Duodenal mucosa (tissue), 2 donors: Measurements from ENCODE around the gene ACBD7.

ENCODE experiments used
- H3K27ac ChIP-seq: one replicate; pipeline ENCODE4 v1.7.0; 2013; ENCODE audit warnings: low read depth, low read length
- H3K27me3 ChIP-seq, 2 donors: one replicate each; pipeline ENCODE4 v1.7.0; 2013; ENCODE audit warnings: low read length in 2 of 2, control low read depth in 1 of 2; ENCODE audit not compliant: insufficient read depth in 2 of 2, control insufficient read depth in 1 of 2
- H3K36me3 ChIP-seq, 2 donors: one replicate each; pipeline ENCODE4 v1.7.0; 2013; ENCODE audit warnings: low read length in 2 of 2, control low read depth in 1 of 2; ENCODE audit not compliant: insufficient read depth in 2 of 2, control insufficient read depth in 1 of 2
- H3K4me1 ChIP-seq, 2 donors: one replicate each; pipeline ENCODE4 v1.7.0; 2013; ENCODE audit warnings: low read length in 2 of 2, control low read depth in 1 of 2; ENCODE audit not compliant: insufficient read depth in 2 of 2, control insufficient read depth in 1 of 2
- H3K4me3 ChIP-seq, 2 donors: one replicate each; pipeline ENCODE4 v1.7.0; 2013; ENCODE audit warnings: low read length in 2 of 2, low read depth in 1 of 2
- H3K9ac ChIP-seq, 2 donors: one replicate each; pipeline ENCODE4 v1.7.0; 2013; ENCODE audit warnings: low read length in 2 of 2, low read depth in 1 of 2
- H3K9me3 ChIP-seq, 2 donors: one replicate each; pipeline ENCODE4 v1.7.0; 2013; ENCODE audit warnings: low read length in 2 of 2, control low read depth in 1 of 2; ENCODE audit not compliant: control insufficient read depth in 1 of 2

The ACBD7 gene

GRCh38 chr10:15120523-15120922, 31.9 kb upstream of the ACBD7 start:
- Histone ChIP-seq H3K36me3 (peaks cover 23 to 33% of the 10 kb centered on the region in 2 donors), H3K9ac (no peak overlapping the region), H3K4me3 (no peak overlapping the region), H3K4me1 (no peaks in the 10 kb centered on the region), H3K27me3 (no peaks in the 10 kb centered on the region), H3K9me3 (no peaks in the 10 kb centered on the region), H3K27ac (no peak overlapping the region)

DNA sequence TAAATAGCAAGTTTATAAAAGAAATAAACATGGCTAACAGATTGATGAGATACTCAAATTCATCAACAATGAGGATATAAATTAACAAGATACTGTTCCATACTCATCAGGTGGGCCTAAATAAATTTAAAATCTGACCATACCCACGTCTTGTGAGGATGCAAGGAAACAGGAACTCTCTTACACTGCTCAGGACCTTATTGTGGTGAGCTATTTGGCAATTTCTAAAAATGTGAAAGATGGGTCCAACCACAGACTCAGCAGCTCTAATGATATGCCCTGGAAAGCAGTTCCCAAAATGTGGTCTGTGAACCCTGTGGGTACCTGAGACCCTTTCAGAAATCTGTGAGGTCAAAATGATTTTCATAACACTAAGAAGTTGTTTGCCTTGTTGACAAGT, 30.0 kb upstream of the ACBD7 start:
- Histone ChIP-seq H3K27ac (no peak overlapping the region), H3K9ac (no peak overlapping the region), H3K9me3 (no peaks in the 10 kb centered on the region), H3K36me3 (peaks cover 22 to 24% of the 10 kb centered on the region in 2 donors), H3K4me1 (no peaks in the 10 kb centered on the region), H3K4me3 (no peak overlapping the region), H3K27me3 (no peaks in the 10 kb centered on the region)

DNA sequence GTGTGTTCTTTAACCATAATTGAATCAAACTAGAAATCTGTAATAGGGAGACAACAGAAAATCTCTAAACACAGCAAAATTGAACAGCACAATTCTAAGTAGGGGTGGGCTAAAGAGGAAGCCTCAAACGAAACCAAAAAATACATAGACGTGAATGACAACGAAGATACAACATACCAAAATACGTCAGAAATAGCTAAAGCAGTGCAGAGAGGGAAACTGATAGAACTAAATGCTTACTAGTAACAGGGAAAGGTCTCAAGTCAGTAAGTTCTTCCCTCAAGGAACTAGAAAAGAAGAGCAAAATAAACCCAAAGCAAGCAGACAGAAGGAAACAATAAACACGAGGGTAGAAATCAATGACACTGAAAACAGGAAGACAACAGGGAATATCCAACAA, 27.6 kb upstream of the ACBD7 start:
- no peaks in the 10 kb centered on the region for H3K27me3 ChIP-seq
- no peak overlapping the region for H3K4me3 ChIP-seq
- peaks cover 20 to 30% of the 10 kb centered on the region in 2 donors for H3K36me3 ChIP-seq
- no peaks in the 10 kb centered on the region for H3K4me1 ChIP-seq
- H3K9ac ChIP-seq: no peak overlapping the region
- no peak overlapping the region for H3K27ac ChIP-seq
- no peaks in the 10 kb centered on the region for H3K9me3 ChIP-seq

DNA sequence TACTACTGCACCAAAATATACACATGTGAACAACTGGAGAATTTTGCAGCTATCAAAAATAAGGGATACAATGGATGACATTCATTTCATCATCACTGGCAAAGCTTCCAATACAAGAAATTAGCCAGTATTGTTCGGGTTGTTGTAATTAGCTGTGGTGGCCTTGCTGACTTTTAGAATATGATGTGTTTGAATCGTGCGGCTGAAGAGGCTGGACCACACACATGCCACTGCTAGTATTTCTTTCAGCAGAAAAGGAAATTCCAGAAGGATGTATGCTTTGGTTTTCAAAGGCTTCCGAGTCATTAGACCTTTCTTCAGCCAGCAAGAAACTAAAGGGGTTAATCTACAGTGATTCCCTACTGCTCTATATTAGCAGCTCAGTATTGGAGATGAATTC, 25.2 kb upstream of the ACBD7 start:
- H3K9ac ChIP-seq: no peak overlapping the region
- H3K27me3 ChIP-seq: no peaks in the 10 kb centered on the region
- no peak overlapping the region for H3K27ac ChIP-seq
- no peaks in the 10 kb centered on the region for H3K9me3 ChIP-seq
- H3K36me3 ChIP-seq: peaks cover 7 to 33% of the 10 kb centered on the region in 2 donors
- peaks cover 0 to 3% of the 10 kb centered on the region in 2 donors for H3K4me1 ChIP-seq
- H3K4me3 ChIP-seq: no peak overlapping the region

- Histone ChIP-seq H3K27me3 (no peaks in the 10 kb centered on the region), H3K27ac (no peak overlapping the region), H3K9me3 (no peaks in the 10 kb centered on the region), H3K9ac (no peak overlapping the region), H3K4me1 (peaks cover 0 to 6% of the 10 kb centered on the region in 2 donors), H3K4me3 (no peak overlapping the region), H3K36me3 (peaks cover 7 to 34% of the 10 kb centered on the region in 2 donors)
Observed at GRCh38 chr10:15112657-15113056, 24.1 kb upstream of the ACBD7 start.

GRCh38 chr10:15106352-15107013, 17.9 kb upstream of the ACBD7 start:
- no peaks in the 10 kb centered on the region for H3K9me3 ChIP-seq
- no peak overlapping the region for H3K9ac ChIP-seq
- no peak overlapping the region for H3K4me3 ChIP-seq
- H3K36me3 ChIP-seq: peaks cover 15 to 65% of the 10 kb centered on the region in 2 donors
- H3K4me1 ChIP-seq: peaks cover 0 to 6% of the 10 kb centered on the region in 2 donors
- H3K27ac ChIP-seq: no peak overlapping the region
- H3K27me3 ChIP-seq: no peaks in the 10 kb centered on the region

- no peak overlapping the region for H3K9ac ChIP-seq
- H3K36me3 ChIP-seq: peaks cover 21 to 54% of the 10 kb centered on the region in 2 donors
- H3K27ac ChIP-seq: no peak overlapping the region
- no peak overlapping the region for H3K4me3 ChIP-seq
- no peaks in the 10 kb centered on the region for H3K27me3 ChIP-seq
- no peaks in the 10 kb centered on the region for H3K9me3 ChIP-seq
- peaks cover 13 to 15% of the 10 kb centered on the region in 2 donors for H3K4me1 ChIP-seq
Observed at GRCh38 chr10:15103513-15103912, 14.9 kb upstream of the ACBD7 start.

DNA sequence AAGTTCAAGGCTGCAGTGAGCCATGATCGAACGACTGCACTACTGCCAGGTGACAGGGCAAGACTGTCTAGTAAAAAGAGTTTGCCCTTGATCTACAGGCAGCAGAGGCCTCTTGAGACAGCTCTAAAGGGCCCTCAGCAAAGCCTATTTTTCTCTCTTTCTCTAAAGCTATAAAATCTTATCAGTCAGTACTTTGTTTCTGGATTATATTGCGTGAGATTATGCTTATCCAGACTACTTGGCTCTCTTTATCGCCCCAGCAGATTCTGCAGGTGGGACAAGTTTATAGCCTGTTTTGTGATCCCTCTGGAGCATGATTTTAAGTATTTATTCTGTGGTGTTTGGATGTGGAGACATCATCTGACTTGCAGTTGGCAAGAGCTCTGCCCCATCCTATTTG, 11.3 kb upstream of the ACBD7 start:
- H3K9me3 ChIP-seq: no peaks in the 10 kb centered on the region
- peaks cover 22 to 28% of the 10 kb centered on the region in 2 donors for H3K4me1 ChIP-seq
- H3K27ac ChIP-seq: no peak overlapping the region
- peaks cover 17 to 40% of the 10 kb centered on the region in 2 donors for H3K36me3 ChIP-seq
- peak overlapping the region in 1 of 2 donors; percentile 29 for H3K9ac ChIP-seq
- H3K4me3 ChIP-seq: no peak overlapping the region
- H3K27me3 ChIP-seq: no peaks in the 10 kb centered on the region

GRCh38 chr10:15097011-15097812, 8.6 kb upstream of the ACBD7 start, which contains the start of gene RPP38:
Gene RPP38, plus strand, starts transcription at chr10:15097355. Its CDS starts 5,960 bp downstream, at chr10:15103315.
- H3K27ac ChIP-seq: peak within 1 kb of the TSS; percentile 95
- H3K4me1 ChIP-seq: peaks cover 22 to 28% of the 10 kb centered on the region in 2 donors
- no peaks in the 10 kb centered on the region for H3K27me3 ChIP-seq
- peaks cover 6 to 14% of the 10 kb centered on the region in 2 donors for H3K36me3 ChIP-seq
- H3K9me3 ChIP-seq: no peaks in the 10 kb centered on the region
- peak within 1 kb of the TSS; percentile 78 to 87 for H3K4me3 ChIP-seq
- peak within 1 kb of the TSS; percentile 90 to 96 for H3K9ac ChIP-seq

GRCh38 chr10:15096661-15097010, 8.1 kb upstream of the ACBD7 start:
- Histone ChIP-seq H3K36me3 (peaks cover 6 to 8% of the 10 kb centered on the region in 2 donors), H3K4me3 (peak overlapping the region; percentile 78 to 87), H3K27ac (no peak overlapping the region), H3K9ac (peak overlapping the region; percentile 90 to 96), H3K9me3 (no peaks in the 10 kb centered on the region), H3K27me3 (no peaks in the 10 kb centered on the region), H3K4me1 (peaks cover 22 to 28% of the 10 kb centered on the region in 2 donors)
